ENCODE results near the gene C9orf152.
"Not testable (repeated sequence)": the region's sequence is repeated elsewhere in the genome, so short reads cannot be mapped to it uniquely, and the experiment has no call there.

Gene C9orf152

DNA sequence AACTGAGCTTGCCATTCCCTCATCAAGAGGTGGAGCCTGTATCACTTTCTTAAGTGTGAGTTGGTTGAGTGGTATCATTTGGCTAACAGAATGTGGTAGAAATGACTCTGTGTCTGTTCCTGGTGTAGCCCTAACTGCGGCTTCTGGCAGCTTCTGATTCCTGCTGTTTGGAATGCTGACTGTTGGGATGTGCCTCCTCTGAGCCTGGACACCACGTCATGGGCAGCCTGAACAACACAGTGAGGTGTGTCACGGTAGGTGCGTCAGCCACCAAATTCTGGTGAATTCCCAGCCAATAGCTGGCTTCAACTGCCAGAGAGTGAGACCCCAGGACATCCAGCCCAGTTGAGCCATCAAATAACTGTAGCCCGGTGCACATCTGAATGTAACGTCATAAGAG, 6.1 kb upstream of the C9orf152 start:
- DNase-seq (ENCODE audit: low read depth), result no peak
- no peak for TF ChIP-seq POLR2A (IDR thresholded peaks at IDR 0.05; ENCODE audit: extremely low read depth, insufficient read length)
- no peak for TF ChIP-seq MYC (IDR thresholded peaks at IDR 0.05; ENCODE audit: low read depth, low read length)
- TF ChIP-seq, protein P1, sequence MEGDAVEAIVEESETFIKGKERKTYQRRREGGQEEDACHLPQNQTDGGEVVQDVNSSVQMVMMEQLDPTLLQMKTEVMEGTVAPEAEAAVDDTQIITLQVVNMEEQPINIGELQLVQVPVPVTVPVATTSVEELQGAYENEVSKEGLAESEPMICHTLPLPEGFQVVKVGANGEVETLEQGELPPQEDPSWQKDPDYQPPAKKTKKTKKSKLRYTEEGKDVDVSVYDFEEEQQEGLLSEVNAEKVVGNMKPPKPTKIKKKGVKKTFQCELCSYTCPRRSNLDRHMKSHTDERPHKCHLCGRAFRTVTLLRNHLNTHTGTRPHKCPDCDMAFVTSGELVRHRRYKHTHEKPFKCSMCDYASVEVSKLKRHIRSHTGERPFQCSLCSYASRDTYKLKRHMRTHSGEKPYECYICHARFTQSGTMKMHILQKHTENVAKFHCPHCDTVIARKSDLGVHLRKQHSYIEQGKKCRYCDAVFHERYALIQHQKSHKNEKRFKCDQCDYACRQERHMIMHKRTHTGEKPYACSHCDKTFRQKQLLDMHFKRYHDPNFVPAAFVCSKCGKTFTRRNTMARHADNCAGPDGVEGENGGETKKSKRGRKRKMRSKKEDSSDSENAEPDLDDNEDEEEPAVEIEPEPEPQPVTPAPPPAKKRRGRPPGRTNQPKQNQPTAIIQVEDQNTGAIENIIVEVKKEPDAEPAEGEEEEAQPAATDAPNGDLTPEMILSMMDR (IDR thresholded peaks at IDR 0.05; ENCODE audit: low read depth, low read length), result no peak
- no peak for TF ChIP-seq MAX (IDR thresholded peaks at IDR 0.05; ENCODE audit: low read depth, low read length)
- no peak overlapping the region for H3K4me3 ChIP-seq (ENCODE audit: low read depth, low read length)

DNA sequence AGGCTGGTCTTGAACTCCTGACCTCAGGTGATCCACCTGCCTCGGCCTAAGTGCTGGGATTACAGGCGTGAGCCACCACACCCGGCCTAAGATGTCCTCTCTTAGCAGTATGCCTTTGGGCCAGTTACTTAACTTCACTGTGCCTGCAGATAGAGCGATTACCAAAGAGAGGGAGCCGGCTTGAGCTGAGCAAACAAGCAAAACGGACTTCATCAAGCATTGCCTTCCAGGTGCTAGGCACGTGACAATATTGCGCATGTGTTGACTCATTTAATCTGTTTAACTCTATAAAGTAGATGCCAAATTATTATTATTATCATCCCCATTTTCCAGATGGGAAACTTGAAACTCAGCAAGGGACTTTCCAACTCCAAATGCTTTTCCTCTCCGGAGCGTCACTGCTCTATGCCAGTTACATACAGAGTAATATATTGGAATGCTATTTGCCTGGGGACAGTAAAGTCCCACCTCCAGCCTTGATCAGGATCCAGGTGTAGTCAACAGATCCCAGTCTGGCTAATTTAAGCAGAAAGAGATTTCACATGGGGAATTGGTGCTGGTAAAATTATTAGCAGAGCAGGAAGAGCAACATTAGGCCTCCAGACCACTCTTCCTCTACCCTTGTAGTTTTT, 5.6 kb upstream of the C9orf152 start:
- no peak overlapping the region for H3K4me3 ChIP-seq (ENCODE audit: low read depth, low read length)

GRCh38 chr9:110207071-110207641, 803 bp downstream of the C9orf152 start:
- no peak for DNase-seq (ENCODE audit: low read depth)
- H3K4me3 ChIP-seq (ENCODE audit: low read depth, low read length), result no peak overlapping the region
- TF ChIP-seq MYC (IDR thresholded peaks at IDR 0.05; ENCODE audit: low read depth, low read length), result no peak
- no peak for TF ChIP-seq MAX (IDR thresholded peaks at IDR 0.05; ENCODE audit: low read depth, low read length)
- TF ChIP-seq, protein P1 (IDR thresholded peaks at IDR 0.05; ENCODE audit: low read depth, low read length), result no peak
- no peak for TF ChIP-seq POLR2A (IDR thresholded peaks at IDR 0.05; ENCODE audit: extremely low read depth, insufficient read length)

More for the DNA sequence above, 5.6 kb upstream of the C9orf152 start:
- no peak for DNase-seq (ENCODE audit: low read depth)
- TF ChIP-seq POLR2A (IDR thresholded peaks at IDR 0.05; ENCODE audit: extremely low read depth, insufficient read length), result no peak
- TF ChIP-seq, protein P1 (IDR thresholded peaks at IDR 0.05; ENCODE audit: low read depth, low read length), result no peak
- no peak for TF ChIP-seq MAX (IDR thresholded peaks at IDR 0.05; ENCODE audit: low read depth, low read length)
- TF ChIP-seq MYC (IDR thresholded peaks at IDR 0.05; ENCODE audit: low read depth, low read length), result no peak

- TF ChIP-seq MYC (IDR thresholded peaks at IDR 0.05; ENCODE audit: low read depth, low read length) (no peak), POLR2A (IDR thresholded peaks at IDR 0.05; ENCODE audit: extremely low read depth, insufficient read length) (no peak)
- DNase-seq (ENCODE audit: low read depth), result no peak
- no peak overlapping the region for H3K4me3 ChIP-seq (ENCODE audit: low read depth, low read length)
Measured at GRCh38 chr9:110206389-110206788, 1.6 kb downstream of the C9orf152 start.

GRCh38 chr9:110205612-110206011, 2.3 kb downstream of the C9orf152 start:
- not testable (repeated sequence) for DNase-seq (ENCODE audit: low read depth); H3K4me3 ChIP-seq (ENCODE audit: low read depth, low read length)

DNA sequence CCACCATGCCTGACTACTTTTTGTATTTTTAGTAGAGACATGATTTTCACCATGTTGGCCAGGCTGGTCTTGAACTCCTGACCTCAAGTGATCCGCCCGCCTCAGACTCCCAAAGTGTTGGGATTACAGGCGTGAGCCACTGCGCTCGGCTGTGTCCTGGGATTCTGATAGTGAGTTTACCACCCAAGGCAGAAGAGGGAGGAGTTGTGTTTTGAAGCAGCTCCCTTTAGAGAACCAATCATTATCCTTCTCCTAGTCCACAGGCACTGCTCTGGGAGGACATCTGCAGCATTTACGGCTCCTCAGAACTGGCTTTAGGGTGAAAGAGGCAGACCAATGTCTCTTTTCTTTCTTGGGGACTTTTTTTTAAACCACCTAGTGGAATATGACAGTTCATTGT, 5.7 kb downstream of the C9orf152 start:
- no peak for DNase-seq (ENCODE audit: low read depth)
- TF ChIP-seq MAX (IDR thresholded peaks at IDR 0.05; ENCODE audit: low read depth, low read length) (no peak), MYC (IDR thresholded peaks at IDR 0.05; ENCODE audit: low read depth, low read length) (no peak), POLR2A (IDR thresholded peaks at IDR 0.05; ENCODE audit: extremely low read depth, insufficient read length) (no peak)
- TF ChIP-seq, protein P1 (IDR thresholded peaks at IDR 0.05; ENCODE audit: low read depth, low read length), result no peak
- no peak overlapping the region for H3K4me3 ChIP-seq (ENCODE audit: low read depth, low read length)

DNA sequence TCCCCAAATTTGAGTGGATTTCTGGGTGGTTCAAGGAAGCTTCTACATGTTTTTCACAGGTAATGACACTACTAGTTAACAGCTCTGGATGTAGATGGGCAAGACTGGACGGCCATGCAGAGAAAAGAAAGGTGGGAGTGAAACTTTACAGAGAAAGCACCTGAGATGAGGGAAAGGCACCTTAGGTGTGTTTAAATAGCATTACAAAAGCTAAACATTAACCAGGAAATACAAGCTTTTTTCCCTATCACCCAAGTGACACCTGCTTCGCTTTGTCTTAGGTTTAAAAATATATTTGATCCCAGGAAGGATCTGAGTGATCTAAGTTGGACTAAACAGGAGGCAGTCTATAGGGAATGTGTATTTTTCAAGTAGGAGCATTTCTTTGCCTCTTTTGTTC, 8.3 kb downstream of the C9orf152 start:
- H3K4me3 ChIP-seq (ENCODE audit: low read depth, low read length), result no peak overlapping the region
- no peak for DNase-seq (ENCODE audit: low read depth)
- TF ChIP-seq MYC (IDR thresholded peaks at IDR 0.05; ENCODE audit: low read depth, low read length) (no peak), POLR2A (IDR thresholded peaks at IDR 0.05; ENCODE audit: extremely low read depth, insufficient read length) (no peak), MAX (IDR thresholded peaks at IDR 0.05; ENCODE audit: low read depth, low read length) (no peak)
- TF ChIP-seq, protein P1 (IDR thresholded peaks at IDR 0.05; ENCODE audit: low read depth, low read length), result no peak
